Liver (tissue), 9 donors: ENCODE measurements around the gene OPTC. TPM values are rescaled to one million over a fixed set of nuclear protein-coding genes. Genes with fewer than 3 reads are reported as not detected.

ENCODE experiments used
- DNase-seq: peaks from one replicate; pipeline ENCODE4 v3.0.0-alpha.2; 2017; ENCODE audit warnings: low spot score
- H3K27ac ChIP-seq, 2 donors: one replicate each; pipeline ENCODE4 v1.7.0; 2013; ENCODE audit warnings: inconsistent platforms in 2 of 2, low read length in 2 of 2, control low read depth in 1 of 2, low read depth in 1 of 2, mild to moderate bottlenecking in 1 of 2
- H3K27me3 ChIP-seq, 4 donors: one replicate each; pipeline versions ENCODE4 v1.6.1 to v1.7.0; 2013; ENCODE audit warnings: low read length in 3 of 4, inconsistent platforms in 1 of 4, mild to moderate bottlenecking in 1 of 4, moderate library complexity in 1 of 4; ENCODE audit not compliant: control insufficient read depth in 4 of 4, insufficient read depth in 4 of 4
- H3K36me3 ChIP-seq, 4 donors: one replicate each; pipeline versions ENCODE4 v1.6.1 to v1.7.0; 2013; ENCODE audit warnings: low read length in 3 of 4, mild to moderate bottlenecking in 3 of 4, low read depth in 1 of 4, moderate library complexity in 1 of 4; ENCODE audit not compliant: control insufficient read depth in 4 of 4, insufficient read depth in 3 of 4
- H3K4me1 ChIP-seq, 4 donors: one replicate each; pipeline versions ENCODE4 v1.6.1 to v1.7.0; 2013; ENCODE audit warnings: low read length in 3 of 4, mild to moderate bottlenecking in 3 of 4, moderate library complexity in 1 of 4; ENCODE audit not compliant: control insufficient read depth in 4 of 4, insufficient read depth in 4 of 4
- H3K4me3 ChIP-seq, 3 donors: one replicate each; pipeline versions ENCODE4 v1.6.1 to v1.7.0; 2013; ENCODE audit warnings: low read length in 3 of 3, control low read depth in 1 of 3, low read depth in 1 of 3, mild to moderate bottlenecking in 1 of 3
- H3K9ac ChIP-seq, 2 donors: one replicate each; pipeline ENCODE4 v1.7.0; 2013; ENCODE audit warnings: low read length in 2 of 2, mild to moderate bottlenecking in 2 of 2, moderate library complexity in 2 of 2, control low read depth in 1 of 2, low read depth in 1 of 2
- H3K9me3 ChIP-seq, 4 donors: one replicate each; pipeline versions ENCODE4 v1.6.1 to v1.7.0; 2013; ENCODE audit warnings: low read length in 3 of 4; ENCODE audit not compliant: control insufficient read depth in 4 of 4
- CTCF ChIP-seq: fragments of 150-350 bp; IDR thresholded peaks from 2 replicates; pipeline ENCODE4 v1.5.1; 2017; ENCODE audit warnings: improper control_type of control experiment, low read depth, low read length; ENCODE audit not compliant: missing input control
- EGR1 ChIP-seq, 2 donors: IDR thresholded peaks; 2 replicates each; pipeline ENCODE4 v1.6.1; 2016 to 2018; ENCODE audit warnings: antibody characterized with exemption in 2 of 2, low read depth in 2 of 2
- FOXA1 ChIP-seq: IDR thresholded peaks from 2 replicates; pipeline ENCODE4 v1.6.1; 2016; ENCODE audit warnings: antibody characterized with exemption
- FOXA2 ChIP-seq: IDR thresholded peaks from 2 replicates; pipeline ENCODE4 v1.6.1; 2016; ENCODE audit warnings: antibody characterized with exemption
- GABPA ChIP-seq, 2 donors: IDR thresholded peaks in 1 of 2; conservative IDR thresholded peaks in 1 of 2; 2 replicates each; pipeline ENCODE4 v1.6.1; 2016; ENCODE audit warnings: antibody characterized with exemption in 2 of 2, mild to moderate bottlenecking in 1 of 2, moderate library complexity in 1 of 2
- HNF4A ChIP-seq, 2 donors: conservative IDR thresholded peaks; 2 replicates each; pipeline ENCODE4 v1.6.1; 2016; ENCODE audit warnings: antibody characterized with exemption in 2 of 2, mild to moderate bottlenecking in 2 of 2
- HNF4G ChIP-seq: IDR thresholded peaks from 2 replicates; pipeline ENCODE4 v1.6.1; 2016; ENCODE audit warnings: antibody characterized with exemption
- JUND ChIP-seq, 2 donors: IDR thresholded peaks; 2 replicates each; pipeline ENCODE4 v1.6.1; 2016; ENCODE audit warnings: antibody characterized with exemption in 2 of 2
- NR2F2 ChIP-seq: IDR thresholded peaks from 2 replicates; pipeline ENCODE4 v1.6.1; 2016; ENCODE audit warnings: antibody characterized with exemption
- RAD21 ChIP-seq, 2 donors: IDR thresholded peaks; 2 replicates each; pipeline ENCODE4 v1.6.1; 2016; ENCODE audit warnings: antibody characterized with exemption in 2 of 2, mild to moderate bottlenecking in 2 of 2
- REST ChIP-seq: IDR thresholded peaks from 2 replicates; pipeline ENCODE4 v1.6.1; 2016; ENCODE audit warnings: antibody characterized with exemption, mild to moderate bottlenecking
- RXRA ChIP-seq, 2 donors: IDR thresholded peaks; 2 replicates each; pipeline ENCODE4 v1.6.1; 2017 to 2018; ENCODE audit warnings: antibody characterized with exemption in 2 of 2, mild to moderate bottlenecking in 1 of 2
- SP1 ChIP-seq: IDR thresholded peaks from 2 replicates; pipeline ENCODE4 v1.6.1; 2018; ENCODE audit warnings: antibody characterized with exemption, mild to moderate bottlenecking
- TAF1 ChIP-seq: conservative IDR thresholded peaks from 2 replicates; pipeline ENCODE4 v1.6.1; 2016; ENCODE audit warnings: antibody characterized with exemption, mild to moderate bottlenecking
- YY1 ChIP-seq: IDR thresholded peaks from 2 replicates; pipeline ENCODE4 v1.6.1; 2016; ENCODE audit warnings: antibody characterized with exemption, mild to moderate bottlenecking
- ZBTB33 ChIP-seq: IDR thresholded peaks from 2 replicates; pipeline ENCODE4 v1.6.1; 2016; ENCODE audit warnings: antibody characterized with exemption
- WGBS: extraction: QIAGEN DNeasy Blood & Tissue Kit; methylation state at CpG from one replicate; pipeline ENCODE4 v1.1.7; 2013; 5-methylcytosine and 5-hydroxymethylcytosine counted together
- polyA plus RNA-seq, 2 donors: library from polyadenylated mRNA; stranded (reverse) in 1 of 2; unstranded in 1 of 2; fragments of 200-250 nt in 1 of 2; fragments of >200 nt in 1 of 2; fragmentation: Nextera tagmentation in 1 of 2; extraction: Ambion mirVana in 1 of 2; gene quantifications; one replicate each; pipeline versions ENCODE4 v1.2.1 to v1.2.3, GENCODE V29; 2013 to 2015
- total RNA-seq, 2 donors: library from RNA; depleted of rRNA; stranded (reverse); fragments of >200 nt; gene quantifications; one replicate each; pipeline ENCODE4 v1.2.3, GENCODE V29; 2014
- TF ChIP-seq, protein P1 (sequence below): IDR thresholded peaks from 2 replicates; pipeline ENCODE4 v1.6.1; 2016; ENCODE audit warnings: antibody characterized with exemption
- TF ChIP-seq, protein P2 (sequence below): IDR thresholded peaks from 2 replicates; pipeline ENCODE4 v1.6.1; 2016; ENCODE audit warnings: antibody characterized with exemption
- donor health status: healthy.
- donor health status: healthy.
- donor health status: healthy.
- donor health status: healthy.
- donor health status: healthy.

OPTC gene
- total and polyA plus RNA-seq, 4 donors, result not detected

GRCh38 chr1:203523667-203524066 is 29.7 kb downstream of the OPTC start (continued):
- TF ChIP-seq CTCF (no peak), ZBTB33 (no peak), YY1 (no peak), FOXA2 (no peak), HNF4G (no peak)

GRCh38 chr1:203524152-203524551 is 30.2 kb downstream of the OPTC start:
- H3K27me3 ChIP-seq, result no peaks in the 10 kb centered on the region
- no peak for DNase-seq
- no peak overlapping the region for H3K9ac ChIP-seq
- no peak overlapping the region for H3K27ac ChIP-seq
- no peaks in the 10 kb centered on the region for H3K4me1 ChIP-seq
- no peaks in the 10 kb centered on the region for H3K9me3 ChIP-seq
- 87% methylated on average over 4 of the region's 4 CpGs for WGBS
- no peaks in the 10 kb centered on the region for H3K36me3 ChIP-seq
- H3K4me3 ChIP-seq, result no peak overlapping the region
- TF ChIP-seq, protein P1, sequence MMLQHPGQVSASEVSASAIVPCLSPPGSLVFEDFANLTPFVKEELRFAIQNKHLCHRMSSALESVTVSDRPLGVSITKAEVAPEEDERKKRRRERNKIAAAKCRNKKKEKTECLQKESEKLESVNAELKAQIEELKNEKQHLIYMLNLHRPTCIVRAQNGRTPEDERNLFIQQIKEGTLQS, result no peak
- no peak for TF ChIP-seq FOXA1
- no peak for TF ChIP-seq RAD21 (IDR thresholded peaks at IDR 0.05)
- no peak for TF ChIP-seq EGR1 (IDR thresholded peaks at IDR 0.05; ENCODE audit: low read depth in 2 of 2)
- TF ChIP-seq FOXA2, result no peak
- no peak for TF ChIP-seq NR2F2
- TF ChIP-seq JUND (IDR thresholded peaks at IDR 0.05), result no peak
- TF ChIP-seq ZBTB33, result no peak
- TF ChIP-seq SP1, result no peak
- TF ChIP-seq, protein P2, sequence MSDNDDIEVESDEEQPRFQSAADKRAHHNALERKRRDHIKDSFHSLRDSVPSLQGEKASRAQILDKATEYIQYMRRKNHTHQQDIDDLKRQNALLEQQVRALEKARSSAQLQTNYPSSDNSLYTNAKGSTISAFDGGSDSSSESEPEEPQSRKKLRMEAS, result no peak
- no peak for TF ChIP-seq CTCF
- TF ChIP-seq REST, result no peak
- no peak for TF ChIP-seq HNF4G
- TF ChIP-seq HNF4A (conservative IDR thresholded peaks at IDR 0.05), result no peak
- TF ChIP-seq RXRA (IDR thresholded peaks at IDR 0.05), result no peak
- no peak for TF ChIP-seq YY1
- no peak for TF ChIP-seq GABPA (IDR thresholded peaks at IDR 0.05 in 1 of 2, conservative IDR thresholded peaks at IDR 0.05 in 1 of 2)
- no peak for TF ChIP-seq TAF1
